K562 (cell line): Measurements from ENCODE around the gene TCTN3. TPM values are rescaled to one million over a fixed set of nuclear protein-coding genes. Genes with fewer than 3 reads are reported as not detected.
A peak's percentile ranks its signal among the peaks of the same experiment; 100 is the strongest.

Experiments used
- ARID1B ChIP-seq: fragments of 450-650 bp; IDR thresholded peaks from 2 replicates; pipeline ENCODE4 v1.6.1; 2016; ENCODE audit warnings: antibody characterized with exemption, mild to moderate bottlenecking, inconsistent platforms
- CBFA2T2 ChIP-seq: fragments of 450-650 bp; conservative IDR thresholded peaks from 2 replicates; pipeline ENCODE4 v1.6.1; 2017; ENCODE audit warnings: mild to moderate bottlenecking
- CBX5 ChIP-seq: IDR thresholded peaks from 2 replicates; pipeline ENCODE4 v1.6.1; 2014; ENCODE audit warnings: low read depth, borderline replicate concordance
- EGR1 ChIP-seq: fragments of 450-650 bp; conservative IDR thresholded peaks from 2 replicates; pipeline ENCODE4 v1.6.1; 2017; ENCODE audit warnings: mild to moderate bottlenecking
- ERF ChIP-seq: fragments of 450-650 bp; formaldehyde crosslinking; IDR thresholded peaks from 2 replicates; pipeline ENCODE4 v1.4.0; 2020; ENCODE audit warnings: mild to moderate bottlenecking, mixed read lengths
- MITF ChIP-seq: IDR thresholded peaks from 2 replicates; pipeline ENCODE4 v1.6.1; 2014; ENCODE audit warnings: antibody characterized with exemption
- NCOA1 ChIP-seq: fragments of 450-650 bp; IDR thresholded peaks from 2 replicates; pipeline ENCODE4 v1.6.1; 2016; ENCODE audit warnings: low read depth
- POLR2H ChIP-seq: IDR thresholded peaks from 2 replicates; pipeline ENCODE4 v1.6.1; 2016; ENCODE audit warnings: missing genetic modification characterization, low read depth, mild to moderate bottlenecking, control low read depth, missing compliant biosample characterization, moderate library complexity
- RFX7 ChIP-seq: fragments of 250-450 bp; sonication (Bioruptor Pico); IDR thresholded peaks from 2 replicates; pipeline ENCODE4 v1.5.1; 2021; ENCODE audit warnings: mild to moderate bottlenecking
- TAF1 ChIP-seq: IDR thresholded peaks from 2 replicates; pipeline ENCODE4 v1.6.1; 2011; ENCODE audit warnings: mild to moderate bottlenecking, low read length, moderate library complexity; ENCODE audit not compliant: insufficient read depth, control insufficient read depth, severe bottlenecking; ENCODE audit errors: extremely low read depth
- TAF9B ChIP-seq: fragments of 450-650 bp; IDR thresholded peaks from 2 replicates; pipeline ENCODE4 v1.6.1; 2018; ENCODE audit warnings: mild to moderate bottlenecking; ENCODE audit not compliant: partially characterized antibody
- ZBTB33 ChIP-seq: sonication (generic); formaldehyde crosslinking; IDR thresholded peaks from 2 replicates; pipeline ENCODE4 v1.8.1; 2023; ENCODE audit warnings: mild to moderate bottlenecking, missing genetic modification reagents
- ZNF140 ChIP-seq: fragments of 250-450 bp; sonication (Bioruptor Pico); IDR thresholded peaks from 2 replicates; pipeline ENCODE4 v1.8.0; 2021; ENCODE audit warnings: moderate library complexity, mild to moderate bottlenecking, inconsistent platforms
- ZNF280A ChIP-seq: fragments of 450-650 bp; IDR thresholded peaks from 2 replicates; pipeline ENCODE4 v1.6.1; 2018; ENCODE audit warnings: mild to moderate bottlenecking, low read depth; ENCODE audit not compliant: partially characterized antibody
- ZNF75A ChIP-seq: fragments of 450-650 bp; formaldehyde crosslinking; IDR thresholded peaks from 2 replicates; pipeline ENCODE4 v1.4.0; 2020; ENCODE audit warnings: mild to moderate bottlenecking
- polyA plus RNA-seq, 8 experiments: library from polyadenylated mRNA; depleted of rRNA in 4 of 8; stranded (reverse) in 5 of 8; unstranded in 3 of 8; fragments of >200 nt; fragmentation: Nextera tagmentation in 2 of 8; fragmentation: Illumina TruSeq in 1 of 8; extraction: Ambion mirVana in 2 of 8; extraction: Trizol in 1 of 8; gene quantifications; 2 replicates each; pipeline versions ENCODE4 v1.2.1 to v1.2.3, GENCODE V29; 2011 to 2014; ENCODE audit warnings: inconsistent platforms in 1 of 8, missing spikeins in 1 of 8
- total RNA-seq, 7 experiments: library from RNA; depleted of rRNA in 6 of 7; stranded (reverse); fragments of >200 nt in 6 of 7; fragmentation: Illumina TruSeq in 2 of 7; extraction: Trizol in 2 of 7; gene quantifications; 2 replicates each; pipeline versions ENCODE4 v1.2.1 to v1.2.3, GENCODE V29; 2011 to 2021; ENCODE audit warnings: low replicate concordance in 1 of 7
- TF ChIP-seq, protein P1 (sequence below): sonication (generic); formaldehyde crosslinking; IDR thresholded peaks from 2 replicates; pipeline ENCODE4 v1.8.0; 2022; ENCODE audit warnings: missing genetic modification reagents, mild to moderate bottlenecking, borderline replicate concordance
- TF ChIP-seq, protein P2 (sequence below): sonication (generic); formaldehyde crosslinking; IDR thresholded peaks from 2 replicates; pipeline ENCODE4 v1.8.0; 2022; ENCODE audit warnings: mild to moderate bottlenecking, missing genetic modification reagents

TCTN3 gene
- total and polyA plus RNA-seq, 9 of the 15 experiments (the other 6 are each of a cell fraction or from before 2014, with no cell fraction given): 10.4 to 25.8 (median 16.3) TPM

- TF ChIP-seq TAF1 (no peak), ARID1B (no peak), ZNF75A (CRISPR knock-in tag) (no peak), ZBTB33 (CRISPR knock-in tag) (no peak), ZNF140 (no peak), CBFA2T2 (no peak), TAF9B (no peak), POLR2H (tag) (no peak), MITF (no peak), ERF (CRISPR knock-in tag) (no peak), RFX7 (CRISPR knock-in tag) (no peak), CBX5 (no peak), NCOA1 (no peak), ZNF280A (no peak), EGR1 (peak; percentile 71)
- TF ChIP-seq, protein P1, sequence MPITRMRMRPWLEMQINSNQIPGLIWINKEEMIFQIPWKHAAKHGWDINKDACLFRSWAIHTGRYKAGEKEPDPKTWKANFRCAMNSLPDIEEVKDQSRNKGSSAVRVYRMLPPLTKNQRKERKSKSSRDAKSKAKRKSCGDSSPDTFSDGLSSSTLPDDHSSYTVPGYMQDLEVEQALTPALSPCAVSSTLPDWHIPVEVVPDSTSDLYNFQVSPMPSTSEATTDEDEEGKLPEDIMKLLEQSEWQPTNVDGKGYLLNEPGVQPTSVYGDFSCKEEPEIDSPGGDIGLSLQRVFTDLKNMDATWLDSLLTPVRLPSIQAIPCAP (CRISPR knock-in tag): no peak
- TF ChIP-seq, protein P2, sequence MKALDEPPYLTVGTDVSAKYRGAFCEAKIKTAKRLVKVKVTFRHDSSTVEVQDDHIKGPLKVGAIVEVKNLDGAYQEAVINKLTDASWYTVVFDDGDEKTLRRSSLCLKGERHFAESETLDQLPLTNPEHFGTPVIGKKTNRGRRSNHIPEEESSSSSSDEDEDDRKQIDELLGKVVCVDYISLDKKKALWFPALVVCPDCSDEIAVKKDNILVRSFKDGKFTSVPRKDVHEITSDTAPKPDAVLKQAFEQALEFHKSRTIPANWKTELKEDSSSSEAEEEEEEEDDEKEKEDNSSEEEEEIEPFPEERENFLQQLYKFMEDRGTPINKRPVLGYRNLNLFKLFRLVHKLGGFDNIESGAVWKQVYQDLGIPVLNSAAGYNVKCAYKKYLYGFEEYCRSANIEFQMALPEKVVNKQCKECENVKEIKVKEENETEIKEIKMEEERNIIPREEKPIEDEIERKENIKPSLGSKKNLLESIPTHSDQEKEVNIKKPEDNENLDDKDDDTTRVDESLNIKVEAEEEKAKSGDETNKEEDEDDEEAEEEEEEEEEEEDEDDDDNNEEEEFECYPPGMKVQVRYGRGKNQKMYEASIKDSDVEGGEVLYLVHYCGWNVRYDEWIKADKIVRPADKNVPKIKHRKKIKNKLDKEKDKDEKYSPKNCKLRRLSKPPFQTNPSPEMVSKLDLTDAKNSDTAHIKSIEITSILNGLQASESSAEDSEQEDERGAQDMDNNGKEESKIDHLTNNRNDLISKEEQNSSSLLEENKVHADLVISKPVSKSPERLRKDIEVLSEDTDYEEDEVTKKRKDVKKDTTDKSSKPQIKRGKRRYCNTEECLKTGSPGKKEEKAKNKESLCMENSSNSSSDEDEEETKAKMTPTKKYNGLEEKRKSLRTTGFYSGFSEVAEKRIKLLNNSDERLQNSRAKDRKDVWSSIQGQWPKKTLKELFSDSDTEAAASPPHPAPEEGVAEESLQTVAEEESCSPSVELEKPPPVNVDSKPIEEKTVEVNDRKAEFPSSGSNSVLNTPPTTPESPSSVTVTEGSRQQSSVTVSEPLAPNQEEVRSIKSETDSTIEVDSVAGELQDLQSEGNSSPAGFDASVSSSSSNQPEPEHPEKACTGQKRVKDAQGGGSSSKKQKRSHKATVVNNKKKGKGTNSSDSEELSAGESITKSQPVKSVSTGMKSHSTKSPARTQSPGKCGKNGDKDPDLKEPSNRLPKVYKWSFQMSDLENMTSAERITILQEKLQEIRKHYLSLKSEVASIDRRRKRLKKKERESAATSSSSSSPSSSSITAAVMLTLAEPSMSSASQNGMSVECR: peak; percentile 70; the same call in 1 of the 2 replicates
Observed at GRCh38 chr10:95656291-95657164, 37.2 kb downstream of the TCTN3 start, which contains the start of gene ALDH18A1 (continued).
